Measurements from ENCODE around the gene KDM8.

DNA sequence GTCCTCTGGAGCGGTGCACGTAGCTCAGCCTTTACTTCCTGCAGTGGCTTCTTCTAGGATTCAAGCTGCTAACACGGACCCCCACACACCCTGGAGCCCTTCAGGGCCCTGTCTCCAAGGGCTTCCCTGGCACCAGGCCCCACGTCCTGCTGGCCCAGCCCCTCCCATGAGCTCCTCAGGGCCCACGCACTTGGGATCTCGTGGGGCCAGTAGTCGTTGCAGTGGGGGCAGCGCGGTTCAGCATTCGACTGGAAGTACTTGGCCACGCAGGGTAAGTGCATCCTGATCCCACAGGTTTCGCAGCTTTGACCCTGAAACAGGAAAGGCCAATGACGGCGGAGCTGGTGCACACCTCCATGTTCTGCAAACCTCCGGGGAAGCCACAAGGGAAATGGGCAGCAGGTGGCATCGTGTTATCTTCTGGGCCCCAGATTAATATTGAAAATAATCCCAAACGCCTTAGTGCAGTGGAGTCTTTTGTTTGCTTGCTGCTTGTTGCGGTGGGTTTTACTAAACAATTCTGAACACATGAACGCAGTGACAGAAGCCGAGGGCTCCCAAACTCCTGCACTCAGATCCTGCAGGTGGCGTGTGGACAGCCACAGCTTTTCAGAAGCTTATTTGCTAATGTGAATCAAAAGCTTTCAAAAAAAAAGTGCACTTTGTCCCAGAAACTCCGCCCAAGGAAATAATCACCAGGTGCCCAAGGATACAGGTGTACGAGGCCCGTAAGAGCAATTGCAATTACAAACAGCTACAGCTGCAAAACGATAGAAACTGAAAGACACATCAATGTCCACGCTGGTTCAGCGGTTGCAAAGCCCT is 22.4 kb downstream of the KDM8 start:
- TF ChIP-seq, protein P1, sequence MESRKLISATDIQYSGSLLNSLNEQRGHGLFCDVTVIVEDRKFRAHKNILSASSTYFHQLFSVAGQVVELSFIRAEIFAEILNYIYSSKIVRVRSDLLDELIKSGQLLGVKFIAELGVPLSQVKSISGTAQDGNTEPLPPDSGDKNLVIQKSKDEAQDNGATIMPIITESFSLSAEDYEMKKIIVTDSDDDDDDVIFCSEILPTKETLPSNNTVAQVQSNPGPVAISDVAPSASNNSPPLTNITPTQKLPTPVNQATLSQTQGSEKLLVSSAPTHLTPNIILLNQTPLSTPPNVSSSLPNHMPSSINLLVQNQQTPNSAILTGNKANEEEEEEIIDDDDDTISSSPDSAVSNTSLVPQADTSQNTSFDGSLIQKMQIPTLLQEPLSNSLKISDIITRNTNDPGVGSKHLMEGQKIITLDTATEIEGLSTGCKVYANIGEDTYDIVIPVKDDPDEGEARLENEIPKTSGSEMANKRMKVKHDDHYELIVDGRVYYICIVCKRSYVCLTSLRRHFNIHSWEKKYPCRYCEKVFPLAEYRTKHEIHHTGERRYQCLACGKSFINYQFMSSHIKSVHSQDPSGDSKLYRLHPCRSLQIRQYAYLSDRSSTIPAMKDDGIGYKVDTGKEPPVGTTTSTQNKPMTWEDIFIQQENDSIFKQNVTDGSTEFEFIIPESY (IDR thresholded peaks at IDR 0.05; ENCODE audit: borderline replicate concordance, low read depth): no peak
- TF ChIP-seq ELF1 (IDR thresholded peaks at IDR 0.05) (no peak), TEAD4 (IDR thresholded peaks at IDR 0.05; ENCODE audit: borderline replicate concordance, insufficient read depth) (no peak), POLR2AphosphoS5 (IDR thresholded peaks at IDR 0.05; ENCODE audit: low read depth, low read length) (no peak), EP300 (IDR thresholded peaks at IDR 0.05; ENCODE audit: borderline replicate concordance in 1 of 2, low read depth in 1 of 2, low read length in 1 of 2) (no peak), RAD21 (IDR thresholded peaks at IDR 0.05; ENCODE audit: low read length) (no peak), SIN3A (IDR thresholded peaks at IDR 0.05; ENCODE audit: borderline replicate concordance, low read depth, low read length) (no peak), YY1 (IDR thresholded peaks at IDR 0.05; ENCODE audit: low read depth) (no peak)
- TF ChIP-seq, protein P2, sequence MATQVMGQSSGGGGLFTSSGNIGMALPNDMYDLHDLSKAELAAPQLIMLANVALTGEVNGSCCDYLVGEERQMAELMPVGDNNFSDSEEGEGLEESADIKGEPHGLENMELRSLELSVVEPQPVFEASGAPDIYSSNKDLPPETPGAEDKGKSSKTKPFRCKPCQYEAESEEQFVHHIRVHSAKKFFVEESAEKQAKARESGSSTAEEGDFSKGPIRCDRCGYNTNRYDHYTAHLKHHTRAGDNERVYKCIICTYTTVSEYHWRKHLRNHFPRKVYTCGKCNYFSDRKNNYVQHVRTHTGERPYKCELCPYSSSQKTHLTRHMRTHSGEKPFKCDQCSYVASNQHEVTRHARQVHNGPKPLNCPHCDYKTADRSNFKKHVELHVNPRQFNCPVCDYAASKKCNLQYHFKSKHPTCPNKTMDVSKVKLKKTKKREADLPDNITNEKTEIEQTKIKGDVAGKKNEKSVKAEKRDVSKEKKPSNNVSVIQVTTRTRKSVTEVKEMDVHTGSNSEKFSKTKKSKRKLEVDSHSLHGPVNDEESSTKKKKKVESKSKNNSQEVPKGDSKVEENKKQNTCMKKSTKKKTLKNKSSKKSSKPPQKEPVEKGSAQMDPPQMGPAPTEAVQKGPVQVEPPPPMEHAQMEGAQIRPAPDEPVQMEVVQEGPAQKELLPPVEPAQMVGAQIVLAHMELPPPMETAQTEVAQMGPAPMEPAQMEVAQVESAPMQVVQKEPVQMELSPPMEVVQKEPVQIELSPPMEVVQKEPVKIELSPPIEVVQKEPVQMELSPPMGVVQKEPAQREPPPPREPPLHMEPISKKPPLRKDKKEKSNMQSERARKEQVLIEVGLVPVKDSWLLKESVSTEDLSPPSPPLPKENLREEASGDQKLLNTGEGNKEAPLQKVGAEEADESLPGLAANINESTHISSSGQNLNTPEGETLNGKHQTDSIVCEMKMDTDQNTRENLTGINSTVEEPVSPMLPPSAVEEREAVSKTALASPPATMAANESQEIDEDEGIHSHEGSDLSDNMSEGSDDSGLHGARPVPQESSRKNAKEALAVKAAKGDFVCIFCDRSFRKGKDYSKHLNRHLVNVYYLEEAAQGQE (IDR thresholded peaks at IDR 0.05; ENCODE audit: low read depth, low read length): no peak
- TF ChIP-seq, protein P3, sequence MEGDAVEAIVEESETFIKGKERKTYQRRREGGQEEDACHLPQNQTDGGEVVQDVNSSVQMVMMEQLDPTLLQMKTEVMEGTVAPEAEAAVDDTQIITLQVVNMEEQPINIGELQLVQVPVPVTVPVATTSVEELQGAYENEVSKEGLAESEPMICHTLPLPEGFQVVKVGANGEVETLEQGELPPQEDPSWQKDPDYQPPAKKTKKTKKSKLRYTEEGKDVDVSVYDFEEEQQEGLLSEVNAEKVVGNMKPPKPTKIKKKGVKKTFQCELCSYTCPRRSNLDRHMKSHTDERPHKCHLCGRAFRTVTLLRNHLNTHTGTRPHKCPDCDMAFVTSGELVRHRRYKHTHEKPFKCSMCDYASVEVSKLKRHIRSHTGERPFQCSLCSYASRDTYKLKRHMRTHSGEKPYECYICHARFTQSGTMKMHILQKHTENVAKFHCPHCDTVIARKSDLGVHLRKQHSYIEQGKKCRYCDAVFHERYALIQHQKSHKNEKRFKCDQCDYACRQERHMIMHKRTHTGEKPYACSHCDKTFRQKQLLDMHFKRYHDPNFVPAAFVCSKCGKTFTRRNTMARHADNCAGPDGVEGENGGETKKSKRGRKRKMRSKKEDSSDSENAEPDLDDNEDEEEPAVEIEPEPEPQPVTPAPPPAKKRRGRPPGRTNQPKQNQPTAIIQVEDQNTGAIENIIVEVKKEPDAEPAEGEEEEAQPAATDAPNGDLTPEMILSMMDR (IDR thresholded peaks at IDR 0.05): no peak
- TF ChIP-seq, protein P4, sequence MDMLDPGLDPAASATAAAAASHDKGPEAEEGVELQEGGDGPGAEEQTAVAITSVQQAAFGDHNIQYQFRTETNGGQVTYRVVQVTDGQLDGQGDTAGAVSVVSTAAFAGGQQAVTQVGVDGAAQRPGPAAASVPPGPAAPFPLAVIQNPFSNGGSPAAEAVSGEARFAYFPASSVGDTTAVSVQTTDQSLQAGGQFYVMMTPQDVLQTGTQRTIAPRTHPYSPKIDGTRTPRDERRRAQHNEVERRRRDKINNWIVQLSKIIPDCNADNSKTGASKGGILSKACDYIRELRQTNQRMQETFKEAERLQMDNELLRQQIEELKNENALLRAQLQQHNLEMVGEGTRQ (IDR thresholded peaks at IDR 0.05; ENCODE audit: borderline replicate concordance, low read depth, low read length): no peak
